Measurements from ENCODE around the gene TPRN.

The TPRN gene

DNA sequence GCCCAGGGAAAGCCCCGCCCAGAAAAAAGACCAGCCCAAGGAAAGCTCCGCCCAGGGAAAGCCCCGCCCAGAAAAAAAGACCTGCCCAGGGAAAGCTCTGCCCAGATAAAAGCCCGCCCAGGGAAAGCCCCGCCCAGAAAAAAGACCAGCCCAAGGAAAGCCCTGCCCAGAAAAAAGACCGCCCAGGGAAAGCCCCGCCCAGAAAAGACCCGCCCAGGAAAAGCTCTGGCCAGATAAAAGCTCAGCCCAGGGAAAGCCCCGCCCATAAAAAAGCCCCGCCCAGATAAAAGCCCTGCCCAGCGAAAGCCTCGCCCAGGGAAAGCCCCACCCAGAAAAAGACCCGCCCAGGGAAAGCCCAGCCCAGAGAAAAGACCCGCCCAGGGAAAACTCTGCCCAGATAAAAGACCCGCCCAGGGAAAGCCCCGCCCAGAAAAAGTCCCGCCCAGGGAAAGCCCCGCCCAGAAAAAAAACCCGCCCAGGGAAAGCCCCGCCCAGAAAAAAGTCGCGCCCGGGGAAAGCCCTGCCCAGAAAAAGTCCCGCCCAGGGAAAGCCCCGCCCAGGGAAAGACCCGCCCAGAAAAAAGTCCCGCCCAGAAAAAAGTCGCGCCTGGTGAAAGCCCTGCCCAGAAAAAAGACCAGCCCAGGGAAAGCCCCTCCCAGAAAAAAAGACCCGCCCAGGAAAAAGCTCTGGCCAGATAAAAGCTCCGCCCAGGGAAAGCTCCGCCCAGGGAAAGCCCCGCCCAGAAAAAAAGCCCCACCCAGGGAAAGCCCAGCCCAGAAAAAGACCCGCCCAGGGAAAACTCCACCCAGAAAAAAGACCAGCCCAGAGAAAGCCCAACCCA is 49.7 kb downstream of the TPRN start:
- TF ChIP-seq, protein P1, sequence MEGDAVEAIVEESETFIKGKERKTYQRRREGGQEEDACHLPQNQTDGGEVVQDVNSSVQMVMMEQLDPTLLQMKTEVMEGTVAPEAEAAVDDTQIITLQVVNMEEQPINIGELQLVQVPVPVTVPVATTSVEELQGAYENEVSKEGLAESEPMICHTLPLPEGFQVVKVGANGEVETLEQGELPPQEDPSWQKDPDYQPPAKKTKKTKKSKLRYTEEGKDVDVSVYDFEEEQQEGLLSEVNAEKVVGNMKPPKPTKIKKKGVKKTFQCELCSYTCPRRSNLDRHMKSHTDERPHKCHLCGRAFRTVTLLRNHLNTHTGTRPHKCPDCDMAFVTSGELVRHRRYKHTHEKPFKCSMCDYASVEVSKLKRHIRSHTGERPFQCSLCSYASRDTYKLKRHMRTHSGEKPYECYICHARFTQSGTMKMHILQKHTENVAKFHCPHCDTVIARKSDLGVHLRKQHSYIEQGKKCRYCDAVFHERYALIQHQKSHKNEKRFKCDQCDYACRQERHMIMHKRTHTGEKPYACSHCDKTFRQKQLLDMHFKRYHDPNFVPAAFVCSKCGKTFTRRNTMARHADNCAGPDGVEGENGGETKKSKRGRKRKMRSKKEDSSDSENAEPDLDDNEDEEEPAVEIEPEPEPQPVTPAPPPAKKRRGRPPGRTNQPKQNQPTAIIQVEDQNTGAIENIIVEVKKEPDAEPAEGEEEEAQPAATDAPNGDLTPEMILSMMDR (conservative IDR thresholded peaks at IDR 0.05; ENCODE audit: low read depth, low read length), result no peak
- DNase-seq (ENCODE audit: low read depth), result no peak
- no peak overlapping the region for H3K4me3 ChIP-seq (ENCODE audit: low read length)

DNA sequence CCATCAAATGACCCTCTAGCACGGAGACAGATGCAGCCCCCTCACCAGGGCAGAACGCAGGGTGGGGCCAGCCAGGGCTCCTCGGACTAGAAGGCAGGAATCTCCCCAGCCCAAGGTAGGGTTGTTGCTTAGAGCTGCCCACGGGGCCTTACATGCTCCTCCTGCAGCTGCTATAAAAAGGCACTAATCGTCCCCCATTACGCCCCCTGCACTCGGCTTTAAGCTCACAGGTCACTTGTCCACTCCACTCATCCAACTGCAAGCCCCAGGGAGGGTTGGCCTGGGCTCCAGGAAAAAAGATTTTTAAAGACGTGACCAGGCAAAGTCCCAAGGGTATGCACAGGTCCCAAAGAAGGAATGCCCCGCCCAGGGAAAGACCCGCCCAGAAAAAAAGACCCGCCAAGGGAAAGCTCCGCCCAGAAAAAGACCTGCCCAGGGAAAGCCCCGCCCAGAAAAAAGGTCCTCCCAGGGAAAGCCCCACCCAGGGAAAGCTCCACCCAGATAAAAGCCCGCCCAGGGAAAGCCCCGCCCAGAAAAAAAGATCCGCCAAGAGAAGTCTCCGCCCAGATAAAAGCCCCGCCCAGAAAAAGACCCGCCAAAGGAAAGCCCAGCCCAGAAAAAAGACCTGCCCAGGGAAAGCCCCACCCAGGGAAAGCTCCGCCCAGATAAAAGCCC is 50.5 kb downstream of the TPRN start:
- DNase-seq (ENCODE audit: low read depth), result no peak
- TF ChIP-seq, protein P1 (conservative IDR thresholded peaks at IDR 0.05; ENCODE audit: low read depth, low read length), result no peak
- H3K4me3 ChIP-seq (ENCODE audit: low read length), result no peak overlapping the region

DNA sequence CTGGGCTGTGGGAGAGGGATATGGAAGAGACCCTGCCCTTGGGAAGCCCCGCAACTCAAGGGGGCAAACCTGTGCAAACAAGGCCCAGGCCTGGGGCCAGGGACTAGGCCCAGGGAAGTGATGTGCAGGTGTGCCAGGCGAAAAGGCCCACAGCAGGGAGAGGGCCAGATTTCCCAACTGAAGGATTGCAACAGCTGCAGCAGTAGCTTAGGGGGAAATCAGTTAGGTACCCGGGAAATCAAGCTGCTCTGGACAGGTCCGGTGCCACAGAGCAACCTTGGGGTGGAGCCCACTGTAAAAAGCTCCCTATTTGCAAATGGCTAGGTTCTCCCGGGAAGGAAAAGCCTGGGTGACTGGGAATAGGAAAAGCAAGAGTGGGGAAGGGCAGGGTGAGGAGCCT is 51.2 kb downstream of the TPRN start:
- TF ChIP-seq, protein P1 (conservative IDR thresholded peaks at IDR 0.05; ENCODE audit: low read depth, low read length), result no peak
- H3K4me3 ChIP-seq (ENCODE audit: low read length), result no peak overlapping the region
- no peak for DNase-seq (ENCODE audit: low read depth)

DNA sequence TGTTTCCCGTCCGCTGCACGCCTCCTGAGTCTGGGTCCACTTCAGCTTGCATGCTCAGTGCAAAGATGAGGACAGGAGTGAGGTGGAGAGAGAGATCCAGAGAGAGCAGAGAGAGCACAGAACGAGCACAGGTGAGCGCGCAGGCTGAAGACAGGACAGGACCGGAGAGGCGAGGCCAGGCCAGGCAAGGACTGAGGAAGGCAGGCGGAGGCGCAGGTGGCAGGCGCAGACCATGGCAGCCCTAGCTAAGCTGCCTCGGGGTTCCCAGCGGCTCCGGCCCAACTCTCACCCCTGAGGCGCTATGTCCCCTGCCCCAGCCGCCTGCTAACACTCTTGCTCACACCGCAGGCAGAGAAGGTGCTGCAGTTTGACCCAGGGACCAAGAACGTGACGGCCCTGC is 51.9 kb downstream of the TPRN start:
- no peak for DNase-seq (ENCODE audit: low read depth)
- TF ChIP-seq, protein P1 (conservative IDR thresholded peaks at IDR 0.05; ENCODE audit: low read depth, low read length), result no peak
- H3K4me3 ChIP-seq (ENCODE audit: low read length), result no peak overlapping the region

DNA sequence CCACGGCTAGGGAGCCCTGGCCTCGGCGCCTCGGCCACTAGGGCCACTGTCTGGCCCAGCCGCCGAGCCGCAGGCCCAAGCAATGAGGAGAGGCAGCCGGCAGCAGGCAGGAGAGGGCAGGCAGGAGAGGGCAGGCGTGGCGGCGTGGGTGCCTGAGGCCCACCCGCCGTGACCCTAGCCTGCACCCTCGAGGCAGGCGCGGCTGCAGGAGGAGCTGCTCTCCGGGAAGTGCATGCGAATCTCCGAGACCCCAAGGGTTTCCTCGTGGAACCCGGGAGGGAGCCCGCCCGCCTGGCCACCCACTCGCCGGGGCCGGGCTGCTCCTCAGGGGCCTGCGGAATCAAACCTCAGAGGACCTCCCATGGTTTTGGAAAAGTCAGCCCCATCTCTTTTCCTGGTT is 52.3 kb downstream of the TPRN start:
- no peak for DNase-seq (ENCODE audit: low read depth)
- H3K4me3 ChIP-seq (ENCODE audit: low read length), result no peak overlapping the region
- TF ChIP-seq, protein P1 (conservative IDR thresholded peaks at IDR 0.05; ENCODE audit: low read depth, low read length), result no peak

DNA sequence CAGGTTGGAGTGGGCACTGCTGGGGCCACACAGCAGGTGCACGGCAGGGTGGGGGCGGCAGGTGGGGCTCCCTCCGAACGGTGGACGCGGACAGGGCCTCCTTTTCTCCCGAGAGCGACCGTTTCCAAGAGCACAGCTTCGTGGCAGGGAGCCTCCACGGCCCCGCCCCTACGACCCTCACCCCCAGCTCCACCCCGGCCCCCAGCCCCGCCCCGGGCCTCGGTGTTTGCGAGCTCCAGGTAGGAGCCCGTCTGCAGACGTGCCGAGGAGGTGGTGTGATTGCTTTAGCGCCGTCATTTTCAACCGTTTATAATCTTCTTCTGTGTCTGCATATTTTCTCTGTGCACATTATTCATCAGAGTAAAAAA is 52.8 kb downstream of the TPRN start:
- DNase-seq (ENCODE audit: low read depth), result no peak
- TF ChIP-seq, protein P1 (conservative IDR thresholded peaks at IDR 0.05; ENCODE audit: low read depth, low read length), result no peak
- no peak overlapping the region for H3K4me3 ChIP-seq (ENCODE audit: low read length)

All from retinal pigment epithelial cell (primary cell).